NCI-H1092 (cell line): ENCODE data around the gene UBR4.
A peak's percentile ranks its signal among the peaks of the same experiment; 100 is the strongest.
"Not testable (repeated sequence)": the region's sequence is repeated elsewhere in the genome, so short reads cannot be mapped to it uniquely, and the experiment has no call there.

Experiments
- DNase-seq: peaks from one replicate; lab custom pipeline; 2025; lab: John Stamatoyannopoulos, UW

The UBR4 gene

DNA sequence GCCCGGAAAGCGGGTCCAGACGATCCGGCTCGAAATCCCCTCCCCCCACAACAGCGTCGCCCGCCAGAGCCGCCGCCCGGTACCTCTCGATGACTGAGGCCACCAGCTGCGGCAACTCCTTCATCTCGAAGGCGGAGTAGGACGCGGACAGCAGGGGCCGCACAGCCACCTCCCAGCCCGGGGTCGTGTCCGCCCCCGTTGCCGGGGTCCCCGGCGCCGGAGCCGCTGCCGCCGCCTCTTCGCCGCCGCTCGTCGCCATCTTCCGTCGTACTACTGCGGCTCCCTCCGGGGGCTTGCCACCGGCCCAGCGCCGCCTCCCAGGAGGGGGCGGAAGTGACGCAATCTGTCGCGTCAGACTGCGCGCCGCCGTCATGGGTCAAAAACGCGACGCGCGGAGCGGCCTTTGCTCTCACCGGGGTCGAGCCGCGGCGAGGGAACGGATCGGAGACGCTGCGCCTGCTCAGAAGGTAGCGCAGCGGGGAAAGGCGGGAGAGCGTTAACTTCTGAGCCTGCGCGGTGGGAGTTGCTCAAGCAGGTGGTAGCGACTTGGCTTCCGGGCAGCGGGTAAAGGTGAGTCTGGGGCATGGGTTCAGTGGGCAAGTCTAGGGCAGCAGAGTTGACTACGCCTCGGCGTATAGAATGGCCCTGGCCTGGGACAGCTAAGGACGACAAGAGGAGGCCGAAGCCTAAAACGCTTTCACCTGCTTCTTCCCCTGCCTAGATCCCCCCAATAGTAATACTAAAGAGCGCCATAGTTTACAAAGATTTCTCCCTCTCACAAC is at the start of gene UBR4:
Gene UBR4, minus strand, starts transcription at position 277 of the 782 bp plus-strand sequence. Its CDS starts 18 bp downstream, at position 259.
- DNase-seq, result peak; percentile 97

DNA sequence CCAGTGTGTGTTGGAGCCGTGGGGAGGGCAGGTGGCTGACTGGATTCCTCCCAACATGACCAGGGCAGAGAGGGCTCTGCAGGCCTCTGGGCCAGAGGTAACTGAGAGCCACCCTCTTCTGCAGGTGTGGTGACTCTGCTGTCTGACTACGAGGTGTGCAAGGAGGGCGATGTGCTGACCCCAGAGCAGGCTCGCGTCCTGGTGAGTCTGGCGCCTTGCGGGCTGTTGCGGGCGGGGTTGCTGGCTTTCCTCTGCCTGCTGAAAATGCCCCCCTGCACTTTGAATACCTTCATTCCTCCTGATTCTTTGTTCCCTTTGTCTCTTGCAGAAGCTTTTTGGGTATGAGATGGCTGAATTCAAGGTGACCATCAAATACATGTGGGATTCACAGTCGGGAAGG is 48.3 kb upstream of the UBR4 start:
- DNase-seq, result no peak

DNA sequence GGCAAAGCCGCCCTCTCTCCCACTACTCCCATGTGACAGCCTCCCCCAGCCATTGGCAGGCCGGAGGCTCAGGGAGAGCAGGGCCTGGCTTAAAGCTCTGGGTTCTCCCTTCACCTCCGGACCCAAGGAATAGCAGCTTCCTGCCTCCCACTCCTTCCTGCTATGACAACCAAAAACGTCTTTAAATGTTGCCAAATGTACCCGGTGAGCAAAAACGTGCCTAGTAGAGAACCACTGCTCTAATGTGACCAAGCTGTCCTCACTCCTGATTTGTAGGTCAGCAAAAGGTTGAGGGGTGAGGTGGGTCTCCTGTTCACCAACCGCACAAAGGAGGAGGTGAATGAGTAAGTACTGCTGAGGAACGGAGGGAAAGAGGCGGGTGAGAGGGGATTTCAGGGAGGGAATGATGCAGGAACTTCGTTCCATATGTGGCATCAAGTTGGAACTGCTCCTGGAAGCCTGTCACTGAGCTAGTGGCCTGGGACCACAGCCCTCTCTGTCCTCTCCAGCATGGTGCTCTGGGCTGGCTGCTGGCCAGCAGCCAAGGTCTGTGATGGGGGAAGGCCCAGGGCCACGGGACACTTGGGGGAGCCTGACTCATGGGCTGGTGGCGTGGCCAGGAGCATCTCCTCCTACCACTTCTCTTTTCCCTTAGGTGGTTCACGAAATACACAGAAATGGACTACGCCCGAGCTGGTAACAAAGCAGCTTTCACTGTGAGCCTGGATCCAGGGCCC is 47.3 kb upstream of the UBR4 start:
- DNase-seq, result no peak

DNA sequence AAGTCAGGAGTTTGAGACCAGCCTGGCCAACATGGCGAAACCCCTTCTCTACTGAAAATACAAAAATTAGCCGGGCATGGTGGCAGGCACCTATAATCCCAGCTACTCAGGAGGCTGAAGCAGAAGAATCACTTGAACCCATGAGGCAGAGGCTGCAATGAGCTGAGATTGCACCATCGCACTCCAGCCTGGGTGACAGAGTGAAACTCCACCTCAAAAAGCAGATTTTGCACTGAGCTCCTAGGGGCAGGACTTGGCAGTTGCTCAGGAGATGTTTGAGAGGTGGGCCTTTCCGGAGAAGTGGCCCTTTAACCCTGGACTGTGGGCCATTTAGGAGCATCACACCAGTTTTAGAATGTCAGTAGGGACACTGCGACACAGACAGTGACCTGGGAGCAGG is 46.2 kb upstream of the UBR4 start:
- not testable (repeated sequence) for DNase-seq

DNA sequence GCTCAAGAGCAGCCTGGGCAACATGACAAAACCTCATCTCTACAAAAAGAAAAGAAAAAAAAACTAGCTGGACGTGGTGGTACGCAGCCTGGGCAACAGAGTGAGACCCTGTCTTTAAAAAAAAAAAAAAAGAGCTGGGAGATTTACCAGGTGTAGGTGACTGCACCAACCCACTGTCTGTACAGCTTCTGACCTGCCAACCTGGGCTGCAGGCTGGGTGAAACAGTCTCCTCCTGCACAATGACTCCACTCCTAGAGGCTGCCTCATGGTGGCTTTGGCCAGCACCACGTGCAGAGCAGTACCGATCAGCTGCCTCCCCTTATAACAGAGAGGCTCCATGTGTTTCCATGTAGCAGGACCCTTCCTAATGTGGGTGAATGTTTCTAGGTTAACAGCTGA is 45.2 kb upstream of the UBR4 start:
- DNase-seq, result no peak

DNA sequence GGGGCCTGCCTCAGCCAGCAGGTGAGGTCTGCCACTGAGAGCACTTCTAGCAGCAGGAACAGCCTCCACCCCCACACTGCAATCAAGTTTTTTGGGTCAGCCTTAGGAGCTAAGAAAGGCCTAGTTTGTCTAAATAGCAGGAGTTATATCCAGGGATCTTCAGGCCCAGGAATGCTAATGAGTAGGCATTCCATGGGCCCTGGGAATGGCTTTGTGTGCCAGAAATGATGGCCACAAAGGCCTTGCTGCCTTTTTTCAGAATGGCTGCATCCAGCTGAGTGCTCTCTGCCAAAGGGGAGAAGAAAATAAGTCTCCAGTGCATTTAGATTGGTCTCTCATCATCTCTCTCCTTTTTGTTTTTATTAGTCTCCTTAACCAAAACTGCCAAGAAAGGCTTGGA is 44.4 kb upstream of the UBR4 start:
- no peak for DNase-seq

DNA sequence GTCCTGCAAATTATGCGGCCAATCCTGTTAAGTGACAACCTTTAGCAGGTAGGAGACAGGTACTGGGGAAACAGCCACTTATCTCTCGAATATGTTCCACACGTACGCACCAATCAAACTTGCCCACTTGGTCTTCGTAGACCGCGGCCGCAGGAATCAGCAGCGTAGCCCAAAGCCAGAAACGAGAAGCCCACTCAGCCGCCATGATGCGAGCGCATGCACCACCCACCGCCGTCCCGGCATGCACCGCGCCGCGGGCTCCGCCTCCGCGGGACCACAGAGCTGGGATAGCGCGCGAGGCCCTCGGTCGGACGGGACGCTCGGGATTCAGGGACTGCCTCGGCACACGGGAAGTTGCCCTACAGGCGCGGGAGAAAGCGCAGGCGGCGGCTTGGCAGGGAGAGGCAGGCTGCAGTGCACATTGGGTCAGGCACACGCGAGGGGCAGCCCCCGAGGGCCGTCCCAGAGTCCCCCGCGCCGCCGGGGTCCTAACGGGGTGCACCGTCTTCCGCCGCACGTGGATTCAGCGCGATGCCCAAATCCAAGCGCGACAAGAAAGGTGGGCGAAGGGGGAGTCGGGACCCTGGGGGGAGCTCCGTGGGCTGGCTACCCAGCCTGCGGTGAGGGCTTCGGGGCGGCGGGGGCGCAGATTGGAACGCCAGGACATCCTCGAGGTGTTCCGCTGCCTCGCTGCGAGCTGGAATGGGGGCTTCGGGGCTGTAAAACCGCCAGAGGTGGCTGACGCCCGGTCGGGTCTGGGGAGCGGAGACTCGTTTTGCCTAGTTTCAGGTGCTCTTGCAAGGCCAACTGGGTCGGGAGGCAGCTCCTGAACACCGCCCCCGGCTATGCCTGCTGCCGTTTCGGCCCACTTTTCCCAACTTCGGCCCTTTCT is 41.5 kb upstream of the UBR4 start, which contains the start of the genes EMC1 and MRTO4:
Gene EMC1, minus strand, starts transcription at position 220 of the 892 bp plus-strand sequence. Its CDS starts 15 bp downstream, at position 205.
Gene MRTO4, plus strand, starts transcription at position 501 of the 892 bp plus-strand sequence. Its CDS starts 31 bp downstream, at position 532.
- DNase-seq, result peak; percentile 79

DNA sequence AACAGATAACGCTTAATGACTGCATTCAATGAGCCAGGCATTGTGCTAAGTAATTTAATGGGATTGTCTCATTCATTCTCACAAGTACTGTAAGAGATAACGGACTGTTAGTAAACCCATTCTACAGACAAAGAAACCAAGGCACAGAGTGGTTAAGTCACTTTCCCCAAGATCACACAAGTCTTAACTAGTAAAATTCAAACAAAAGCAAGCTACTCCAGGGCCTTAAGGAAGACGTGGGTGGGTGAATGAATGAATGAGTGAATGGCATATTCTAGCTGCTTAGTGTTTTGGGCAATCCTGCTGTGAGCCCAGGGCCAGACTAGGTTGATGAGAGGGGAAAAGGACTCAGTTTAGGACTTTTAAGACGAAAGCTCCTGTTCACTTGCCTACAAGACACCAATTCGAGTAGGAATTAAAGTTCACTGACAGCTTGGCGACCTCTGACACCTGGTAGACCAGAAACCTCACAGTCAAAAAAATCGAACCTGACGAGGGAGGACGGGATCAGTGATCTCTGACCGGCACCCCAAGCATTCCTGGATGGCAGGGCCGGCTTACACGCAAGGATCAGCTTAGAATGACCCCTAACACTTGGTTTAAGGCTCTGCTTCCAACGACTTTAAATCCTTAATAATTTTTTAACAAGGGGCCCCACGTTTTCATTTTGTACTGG is 40.7 kb upstream of the UBR4 start:
- DNase-seq, result no peak

DNA sequence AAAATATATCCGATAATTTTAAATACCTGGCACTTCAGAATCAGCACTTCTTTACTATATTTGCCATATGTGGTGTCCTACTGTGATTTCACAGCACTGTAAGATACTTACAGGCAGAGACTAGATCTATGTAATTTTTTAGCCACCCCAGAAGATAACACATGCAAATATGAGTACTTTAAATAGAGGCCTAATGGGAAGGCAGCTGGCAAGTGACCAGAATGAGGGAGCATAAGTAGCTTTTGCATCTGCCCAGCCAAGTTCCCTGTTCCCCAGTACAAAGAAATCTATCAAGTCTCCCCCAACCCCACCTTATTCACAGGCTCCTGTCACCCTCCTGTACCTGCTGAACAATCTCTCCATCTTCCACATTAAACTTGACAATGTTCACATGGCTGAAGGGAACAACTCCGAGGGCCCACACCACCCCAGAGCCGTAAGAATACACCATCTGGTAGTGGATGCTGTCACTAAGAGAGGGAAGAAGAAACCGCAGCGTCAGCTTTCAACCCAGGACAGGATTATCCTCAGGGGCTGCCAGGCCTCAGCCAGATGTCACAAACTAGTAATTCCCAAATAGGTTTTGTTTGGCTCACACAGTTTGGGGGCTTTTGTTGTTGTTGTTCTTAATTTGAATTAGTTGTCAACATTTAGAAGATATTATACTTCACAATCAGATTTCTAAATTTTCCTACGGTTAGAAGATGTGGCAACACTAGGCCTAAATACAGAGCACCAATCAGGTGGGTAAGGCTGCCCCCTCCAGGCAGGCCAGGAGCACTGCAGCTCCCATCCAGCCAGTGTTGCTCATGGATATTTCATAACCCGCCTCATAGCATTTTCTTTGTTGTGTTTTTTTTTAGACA is 30.8 kb upstream of the UBR4 start:
- DNase-seq, result no peak

DNA sequence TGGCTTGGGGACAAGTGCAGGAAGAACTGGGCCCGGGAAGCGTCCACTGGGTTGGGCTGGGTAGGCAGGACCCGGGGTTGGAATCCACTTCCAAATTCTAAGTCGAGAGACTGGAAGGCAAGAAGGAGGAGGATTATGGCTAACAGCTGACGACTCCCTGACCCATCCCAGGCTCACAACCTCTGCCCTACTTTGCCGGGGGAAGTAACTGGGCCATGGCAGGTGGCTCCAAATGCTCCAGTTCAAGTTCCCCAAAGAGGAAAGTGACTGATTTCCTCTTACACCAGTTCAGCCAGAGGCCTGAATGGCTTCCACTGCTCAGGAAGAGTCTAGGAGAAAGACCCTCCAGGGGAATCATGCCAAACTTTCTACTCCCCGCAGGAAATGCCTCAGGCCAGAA is 29.8 kb upstream of the UBR4 start:
- no peak for DNase-seq

DNA sequence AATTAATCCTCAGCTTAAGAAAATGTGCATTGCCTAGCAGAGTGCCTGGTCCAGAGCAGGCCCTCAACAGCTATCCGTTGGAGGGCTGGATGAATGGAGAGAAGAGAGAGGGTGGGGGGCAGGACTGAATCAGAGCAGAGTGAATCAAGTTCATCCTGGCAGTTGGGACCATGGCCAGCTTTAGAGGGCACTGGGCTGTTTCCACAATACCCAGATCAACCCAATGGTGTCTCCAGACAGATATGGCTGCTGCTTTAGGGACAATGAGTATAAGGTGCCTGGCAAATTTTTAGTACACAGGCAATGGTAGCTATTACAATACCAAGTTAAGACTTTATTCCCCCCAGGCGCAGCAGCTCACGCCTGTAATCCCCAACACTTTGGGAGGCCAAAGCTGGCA is 24.2 kb upstream of the UBR4 start:
- DNase-seq, result no peak

DNA sequence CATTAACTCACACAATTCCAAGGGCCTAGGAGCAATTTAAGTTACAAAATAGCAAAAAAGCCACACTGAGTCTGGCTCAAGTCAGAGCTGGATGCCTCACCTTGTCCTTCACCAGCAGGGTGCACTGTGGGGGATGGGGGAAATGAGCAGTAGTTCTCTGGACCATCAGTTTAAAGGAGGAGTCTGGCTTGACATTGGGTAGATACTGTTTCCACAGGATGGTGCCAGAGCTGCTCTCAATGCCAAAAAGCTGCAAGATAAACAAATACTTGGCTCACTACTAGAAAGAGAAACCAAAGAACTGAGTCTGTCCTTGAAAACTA is 22.4 kb upstream of the UBR4 start:
- no peak for DNase-seq

DNA sequence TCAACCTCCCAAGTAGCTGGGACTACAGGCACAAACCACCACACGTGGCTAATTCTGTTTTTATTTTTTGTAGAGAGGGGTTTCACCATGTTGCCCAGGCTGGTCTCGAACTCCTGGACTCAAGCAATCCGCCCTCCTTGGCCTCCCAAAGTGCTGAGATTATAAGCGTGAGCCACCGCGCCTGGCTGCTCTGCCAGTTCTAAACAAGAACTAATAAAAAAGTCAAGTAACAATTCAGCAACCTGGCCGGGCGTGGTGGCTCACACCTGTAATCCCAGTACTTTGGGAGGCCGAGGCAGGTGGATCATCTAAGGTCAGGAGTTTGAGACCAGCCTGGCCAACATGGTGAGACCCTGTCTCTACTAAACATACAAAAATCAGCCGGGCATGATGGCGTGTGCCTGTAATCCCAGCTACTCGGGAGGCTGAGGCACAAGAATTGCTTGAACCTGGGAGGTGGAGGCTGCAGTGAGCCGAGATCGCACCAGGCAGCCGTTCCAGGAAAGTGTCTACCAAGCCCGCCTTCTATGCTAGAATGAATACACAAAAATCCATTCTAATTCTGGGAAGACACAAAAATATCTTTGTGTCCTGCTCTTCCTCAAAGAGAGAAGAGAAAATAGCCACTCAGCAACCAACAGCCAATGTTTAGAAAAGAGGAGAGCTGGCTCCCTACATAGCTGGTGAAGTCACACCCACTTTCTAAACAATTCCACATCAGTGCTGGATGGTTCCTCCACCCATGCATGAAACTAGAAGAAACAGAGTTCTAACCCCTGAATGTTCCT is 21.9 kb upstream of the UBR4 start:
- DNase-seq, result not testable (repeated sequence)

DNA sequence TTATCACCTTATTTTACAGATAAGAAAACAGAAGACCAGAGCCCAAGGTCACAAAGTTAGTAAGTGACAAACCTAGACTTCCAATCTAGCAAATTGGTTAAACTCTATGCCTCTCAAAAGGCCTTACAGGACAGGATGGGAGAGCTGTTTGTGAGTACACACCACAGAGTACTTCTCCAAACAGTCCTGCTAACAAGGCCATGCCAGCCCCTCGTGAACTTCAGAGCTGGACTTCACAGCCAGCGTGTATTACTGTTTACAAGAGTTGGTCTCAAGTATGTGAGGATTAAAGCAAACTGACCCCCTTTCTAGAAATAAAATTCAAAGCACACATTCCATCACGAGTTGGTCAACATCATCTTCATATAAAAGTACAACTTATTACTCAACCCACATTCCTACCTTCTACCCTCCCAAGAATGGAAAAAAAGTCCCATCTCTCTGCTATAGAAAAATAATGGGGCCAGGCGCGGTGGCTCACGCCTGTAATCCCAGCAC is 19.8 kb upstream of the UBR4 start:
- no peak for DNase-seq

DNA sequence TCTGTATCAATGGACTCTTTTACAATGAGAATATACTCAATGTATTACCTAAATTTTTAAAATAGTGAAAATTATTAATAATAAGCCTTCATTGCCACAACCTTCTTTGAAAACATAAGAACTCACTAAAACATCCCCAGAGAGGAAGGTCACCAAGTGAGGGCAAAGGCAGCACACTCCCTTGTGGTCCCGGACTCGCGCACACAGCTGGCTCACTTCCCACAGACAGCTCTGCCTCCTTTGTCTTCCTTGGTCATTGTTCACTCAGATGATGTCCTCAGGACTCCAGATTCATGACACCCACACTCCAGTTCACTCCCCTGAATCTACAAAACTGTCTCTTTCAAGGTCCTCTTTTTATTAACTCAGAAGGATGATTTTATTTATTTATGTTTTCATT is 19.2 kb upstream of the UBR4 start:
- no peak for DNase-seq

DNA sequence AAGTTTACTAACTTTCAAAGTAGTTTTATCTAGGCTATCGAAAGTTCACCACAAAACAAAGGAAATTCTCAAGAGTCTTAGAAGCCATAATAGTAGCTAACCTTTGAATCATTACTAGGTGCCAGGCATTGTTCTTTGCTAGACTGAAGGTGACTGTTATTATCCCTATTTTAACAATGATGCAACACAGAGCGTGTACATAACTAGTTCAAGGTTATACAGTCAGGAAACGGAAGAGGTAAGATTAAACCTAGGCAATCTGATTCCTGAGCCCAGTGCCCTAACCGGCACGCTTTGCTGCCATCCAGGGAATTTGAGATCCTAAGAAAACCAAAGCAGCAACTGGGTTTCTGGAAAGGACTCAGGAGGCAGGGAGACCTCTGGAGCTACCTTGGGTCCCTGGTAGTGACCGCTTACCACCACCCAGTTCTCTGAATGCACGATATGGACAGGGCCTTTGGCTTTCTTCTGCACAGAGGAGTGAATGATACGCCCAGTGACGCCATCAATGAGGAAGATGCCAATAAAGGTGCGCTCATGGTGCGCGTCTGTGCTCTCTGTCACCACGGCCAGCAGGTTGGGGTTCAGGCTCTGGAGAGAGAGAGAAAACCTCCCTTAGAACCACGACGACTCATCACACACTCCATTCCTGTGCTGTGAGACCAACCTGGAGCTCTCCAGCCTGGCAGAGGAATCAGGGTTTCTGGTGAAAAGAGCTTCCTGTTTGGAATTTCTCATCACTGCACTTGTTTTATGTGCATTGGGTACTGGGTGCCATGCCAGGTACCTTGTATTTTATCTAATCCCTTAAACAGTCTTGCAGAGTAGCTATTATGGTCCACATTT is 13.1 kb upstream of the UBR4 start:
- DNase-seq, result no peak

DNA sequence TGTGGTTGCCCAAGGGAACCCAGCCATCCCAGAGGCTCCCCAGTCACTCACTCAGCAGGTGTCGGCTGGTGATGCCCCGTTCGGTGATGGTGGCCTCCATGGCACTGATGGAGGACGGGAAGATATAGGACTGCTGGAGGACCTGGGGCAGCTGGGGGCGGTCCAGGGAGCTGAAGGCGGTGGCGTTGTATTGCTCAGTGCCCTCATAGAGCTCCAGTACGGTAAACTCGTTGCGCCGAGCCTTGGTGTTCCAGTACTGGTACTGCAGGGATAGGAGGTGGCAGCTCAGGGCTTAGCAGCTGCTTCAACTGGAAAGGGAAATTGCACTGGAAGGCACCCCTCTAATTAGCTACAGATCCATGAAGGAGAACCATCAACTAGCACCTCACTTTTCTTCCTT is 12.5 kb upstream of the UBR4 start:
- no peak for DNase-seq

DNA sequence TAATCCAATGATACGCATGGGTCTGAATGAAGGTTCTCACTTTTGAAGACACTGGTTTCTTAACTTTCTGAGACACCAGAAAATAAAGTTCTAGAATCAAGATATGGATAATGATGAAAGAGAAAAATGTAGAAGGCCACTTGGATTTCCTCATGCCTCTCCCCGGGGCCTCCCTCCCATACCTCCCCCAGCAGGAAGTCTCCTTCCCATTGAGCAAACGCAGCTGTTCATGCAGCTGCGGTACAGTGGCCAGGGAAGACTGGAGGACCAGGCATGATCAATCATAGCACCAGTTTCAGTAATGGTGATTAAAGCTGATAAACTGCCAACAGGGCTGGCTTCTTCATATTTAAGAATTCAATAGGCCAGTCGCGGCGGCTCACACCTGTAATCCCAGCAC is 10.9 kb upstream of the UBR4 start:
- no peak for DNase-seq
